HG02852 (cell line): ENCODE data around the gene GJA10.
"Not testable (repeated sequence)": the region's sequence is repeated elsewhere in the genome, so short reads cannot be mapped to it uniquely, and the experiment has no call there.

Source experiments
- ATAC-seq: cut with Tn5 transposase; IDR thresholded peaks from one replicate; pipeline ENCODE4 v1.9.1; 2021; ENCODE audit warnings: mild to moderate bottlenecking, moderate library complexity; ENCODE audit not compliant: unreplicated experiment

The GJA10 gene

GRCh38 chr6:89894169-89894568 lies at the start of gene GJA10:
GJA10 (plus strand) TSS chr6:89894469; CDS start chr6:89894469, 0 bp downstream.
- ATAC-seq = no peak

GRCh38 chr6:89847513-89847912 lies 46.8 kb upstream of the GJA10 start:
- ATAC-seq = not testable (repeated sequence)

DNA sequence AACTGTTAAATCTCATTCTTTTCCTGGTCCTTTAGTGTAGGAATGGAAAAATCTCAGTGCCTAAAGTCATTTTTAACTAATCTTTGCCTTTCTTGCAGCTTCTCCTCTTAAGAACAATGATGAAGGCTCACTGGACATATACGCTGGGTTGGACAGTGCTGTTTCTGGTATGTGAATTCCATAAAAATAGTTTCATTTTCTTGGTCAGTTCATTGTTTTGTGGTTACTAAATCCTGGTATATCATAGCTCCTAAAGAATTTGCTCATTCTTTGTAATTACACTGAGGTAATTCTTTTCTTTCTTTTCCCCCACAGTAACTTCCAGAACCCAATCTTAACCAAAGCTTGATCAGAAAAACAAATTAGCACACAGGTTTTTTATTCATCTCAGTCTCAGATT lies 41.2 kb upstream of the GJA10 start:
- ATAC-seq = no peak

GRCh38 chr6:89858041-89858440 lies 36.2 kb upstream of the GJA10 start:
- ATAC-seq = no peak

DNA sequence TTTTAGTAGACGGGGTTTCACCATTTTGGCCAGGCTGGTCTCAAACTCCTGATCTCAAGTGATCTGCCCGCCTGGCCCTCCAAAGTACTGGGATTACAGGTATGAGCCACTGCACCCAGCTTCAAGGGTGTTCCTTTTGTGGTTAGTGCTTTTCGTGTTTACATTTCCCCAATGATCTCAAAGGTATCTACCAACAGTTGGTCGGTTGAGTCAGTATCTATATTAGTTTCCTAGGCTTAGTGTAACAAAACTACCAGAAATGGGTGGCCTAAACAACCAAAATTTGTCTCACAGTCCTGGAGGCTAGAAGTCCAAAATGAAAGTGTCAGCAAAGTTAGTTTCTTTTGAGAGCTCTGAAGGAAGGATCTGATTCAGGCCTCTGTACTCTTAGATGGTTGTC lies 34.5 kb upstream of the GJA10 start:
- peak; percentile 59 for ATAC-seq

- ATAC-seq = peak; percentile 72
Observed at GRCh38 chr6:89862273-89862672, 32.0 kb upstream of the GJA10 start.

DNA sequence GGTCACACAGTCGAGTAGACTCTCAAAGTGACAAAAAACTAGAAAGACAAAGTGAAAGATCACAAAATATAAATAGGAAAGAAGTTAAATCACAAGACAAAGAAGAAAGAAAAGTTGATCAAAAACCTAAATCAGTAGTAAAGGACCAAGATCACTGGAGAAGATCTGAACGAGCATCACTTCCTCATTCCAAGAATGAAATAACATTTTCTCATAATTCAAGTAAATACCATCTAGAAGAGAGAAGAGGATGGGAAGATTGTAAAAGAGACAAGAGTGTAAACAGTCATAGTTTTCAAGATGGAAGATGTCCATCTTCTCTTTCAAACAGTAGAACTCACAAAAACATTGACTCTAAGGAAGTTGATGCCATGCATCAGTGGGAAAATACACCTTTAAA lies 31.6 kb upstream of the GJA10 start:
- peak; percentile 22 for ATAC-seq

- no peak for ATAC-seq
Observed at GRCh38 chr6:89866024-89866678, 28.1 kb upstream of the GJA10 start.

- no peak for ATAC-seq
Observed at GRCh38 chr6:89873721-89874120, 20.5 kb upstream of the GJA10 start.

GRCh38 chr6:89874438-89874837 lies 19.8 kb upstream of the GJA10 start:
- no peak for ATAC-seq

DNA sequence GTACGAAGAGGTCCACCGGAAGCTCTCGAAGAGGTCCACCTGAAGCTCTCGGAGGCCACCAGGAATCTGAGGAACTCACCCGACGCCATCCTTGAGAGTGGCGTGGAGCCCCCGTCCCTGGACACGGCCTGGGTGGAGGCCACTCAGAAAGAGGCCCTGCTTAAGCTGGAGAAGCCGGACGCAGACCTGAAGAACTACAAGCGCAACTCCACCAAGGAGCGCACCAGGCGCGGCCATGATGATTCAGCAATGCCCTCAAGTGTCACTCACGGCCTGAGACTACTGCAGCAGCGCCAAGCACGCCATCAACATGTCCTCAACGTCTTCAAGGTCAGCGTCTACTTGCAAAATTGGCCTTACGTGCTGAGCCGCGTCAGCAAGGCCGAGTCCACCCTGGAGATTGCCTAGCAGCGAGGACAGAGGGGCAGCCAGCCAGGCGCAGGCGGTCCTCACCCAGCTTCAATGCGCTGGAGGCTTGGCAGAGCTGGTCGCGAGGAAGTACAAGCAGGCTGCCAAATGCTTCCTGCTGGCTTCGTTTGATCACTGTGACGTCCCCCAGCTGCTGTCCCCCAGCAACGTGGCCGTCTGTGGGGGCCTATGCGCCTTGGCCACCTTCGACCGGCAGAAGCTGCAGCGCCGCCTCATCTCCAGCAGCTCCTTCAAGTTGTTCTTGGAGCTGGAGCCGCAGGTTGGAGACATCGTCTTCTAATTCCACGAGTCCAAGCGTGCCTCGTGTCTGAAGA lies 7.7 kb upstream of the GJA10 start:
- no peak for ATAC-seq

DNA sequence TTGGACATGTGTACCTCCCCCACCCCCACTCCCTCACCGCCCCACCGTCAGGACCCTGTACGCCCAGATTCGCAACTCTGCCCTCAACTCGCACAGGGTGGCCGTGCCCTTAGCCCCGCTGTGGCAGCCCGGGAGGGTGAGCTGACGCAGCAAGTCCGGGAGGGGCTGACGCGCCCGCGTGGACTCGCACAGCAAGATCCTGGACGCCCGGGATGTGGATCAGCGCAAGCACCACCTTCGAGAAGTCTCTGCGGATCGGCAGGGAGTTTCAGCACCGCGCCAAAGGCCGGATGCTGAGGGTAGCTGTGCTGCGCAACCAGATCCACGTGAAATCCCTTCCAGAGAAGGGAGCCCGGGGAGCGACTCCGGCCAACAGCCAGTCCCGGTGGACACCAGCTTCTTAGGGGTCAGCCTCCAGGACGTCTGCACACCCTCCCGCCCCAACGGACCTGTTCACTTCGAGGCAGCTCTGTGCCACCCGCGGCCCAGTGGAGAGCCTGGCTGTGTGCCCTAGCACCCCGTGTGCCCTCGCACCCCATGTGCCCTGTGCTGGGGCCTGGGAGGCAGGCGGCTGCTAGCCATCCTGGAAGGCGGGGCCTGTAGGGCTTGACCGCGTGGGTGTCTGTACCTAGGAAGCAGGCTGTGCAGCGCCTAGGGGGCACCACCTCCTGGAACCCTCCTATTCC lies 6.7 kb upstream of the GJA10 start:
- no peak for ATAC-seq

GRCh38 chr6:89888138-89888514 lies 6.1 kb upstream of the GJA10 start:
- ATAC-seq = no peak

DNA sequence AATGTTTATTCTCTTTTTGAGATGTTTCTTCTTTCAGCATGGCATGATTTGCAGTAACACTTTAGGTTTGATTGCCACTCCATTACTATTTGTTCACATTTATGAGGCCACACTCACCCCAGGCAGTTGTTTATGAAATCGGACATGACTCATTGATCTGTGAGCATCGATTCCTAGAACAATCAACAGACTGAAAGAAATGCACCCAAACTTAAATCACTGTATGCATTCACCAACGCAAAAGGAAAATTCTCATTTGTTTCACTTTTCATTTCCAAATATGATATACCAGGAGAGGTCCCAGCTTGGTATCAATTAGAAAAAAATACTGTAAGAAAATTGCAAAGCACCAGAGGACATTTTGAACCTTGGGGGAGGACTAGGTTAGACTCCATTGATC lies 5.4 kb upstream of the GJA10 start:
- no peak for ATAC-seq

DNA sequence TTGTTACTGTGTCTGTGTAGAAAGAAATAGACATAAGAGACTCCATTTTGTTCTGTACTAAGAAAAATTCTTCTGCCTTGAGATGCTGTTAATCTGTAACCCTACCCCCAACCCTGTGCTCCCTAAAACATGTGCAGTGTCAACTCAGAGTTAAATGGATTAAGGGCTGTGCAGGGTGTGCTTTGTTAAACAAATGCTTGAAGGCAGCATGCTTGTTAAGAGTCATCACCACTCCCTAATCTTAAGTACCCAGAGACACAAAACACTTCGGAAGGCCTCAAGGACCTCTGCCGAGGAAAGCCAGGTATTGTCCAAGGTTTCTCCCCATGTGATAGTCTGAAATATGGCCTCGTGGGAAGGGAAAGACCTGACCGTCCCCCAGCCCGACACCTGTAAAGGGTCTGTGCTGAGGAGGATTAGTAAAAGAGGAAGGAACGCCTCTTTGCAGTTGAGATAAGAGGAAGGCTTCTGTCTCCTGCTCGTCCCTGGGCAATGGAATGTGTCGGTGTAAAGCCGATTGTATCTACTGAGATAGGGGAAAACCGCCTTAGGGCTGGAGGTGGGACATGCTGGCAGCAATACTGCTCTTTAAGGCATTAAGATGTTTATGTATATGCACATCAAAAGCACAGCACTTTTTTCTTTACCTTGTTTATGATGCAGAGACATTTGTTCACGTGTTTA lies 3.3 kb upstream of the GJA10 start:
- not testable (repeated sequence) for ATAC-seq

DNA sequence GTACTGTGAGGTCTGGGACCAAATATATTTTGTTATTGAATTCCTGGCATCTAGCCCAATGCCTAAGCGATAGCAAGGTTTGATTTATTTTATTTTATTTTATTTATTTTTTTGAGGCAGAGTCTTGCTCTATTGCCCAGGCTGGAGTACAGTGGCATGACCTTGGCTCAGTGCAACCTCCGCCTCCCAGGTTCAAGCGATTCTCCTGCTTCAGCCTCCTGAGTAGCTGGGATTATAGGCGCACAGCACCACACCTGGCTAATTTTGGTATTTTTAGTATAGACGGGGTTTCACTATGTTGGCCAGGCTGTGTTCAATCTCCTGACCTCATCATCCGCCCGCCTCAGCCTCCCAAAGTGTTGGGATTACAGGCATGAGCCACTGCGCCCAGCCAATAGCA lies 1.7 kb upstream of the GJA10 start:
- ATAC-seq = not testable (repeated sequence)

GRCh38 chr6:89895276-89895874 lies 1.1 kb downstream of the GJA10 start:
- no peak for ATAC-seq

- ATAC-seq = not testable (repeated sequence)
Observed at GRCh38 chr6:89910001-89910901, 16.0 kb downstream of the GJA10 start.

- no peak for ATAC-seq
Observed at GRCh38 chr6:89910902-89911240, 16.6 kb downstream of the GJA10 start.
